GM10248 (cell line): ENCODE results near the gene GKN2.

Experiments
- CTCF ChIA-PET: fragments of 300-600 bp; sonication (Branson Sonifier 250); formaldehyde crosslinking; extraction: SDS; loops from one replicate; lab custom pipeline; 2021; ENCODE audit warnings: antibody characterized with exemption; lab: Yijun Ruan, JAX
- POLR2A ChIA-PET: fragments of 350-650 bp; sonication (Branson Sonifier 250); formaldehyde crosslinking; extraction: SDS; loops from one replicate; lab custom pipeline; 2020; ENCODE audit warnings: antibody characterized with exemption; lab: Yijun Ruan, JAX
- DNase-seq: peaks from one replicate; pipeline ENCODE4 v3.0.0; 2012; ENCODE audit errors: extremely low spot score
- TF ChIP-seq, protein P1 (sequence below): IDR thresholded peaks from 2 replicates; pipeline ENCODE4 v1.5.1; 2012; ENCODE audit warnings: mild to moderate bottlenecking, low read depth; ENCODE audit errors: extremely low read depth, missing control alignments, control extremely low read depth

The GKN2 gene

DNA sequence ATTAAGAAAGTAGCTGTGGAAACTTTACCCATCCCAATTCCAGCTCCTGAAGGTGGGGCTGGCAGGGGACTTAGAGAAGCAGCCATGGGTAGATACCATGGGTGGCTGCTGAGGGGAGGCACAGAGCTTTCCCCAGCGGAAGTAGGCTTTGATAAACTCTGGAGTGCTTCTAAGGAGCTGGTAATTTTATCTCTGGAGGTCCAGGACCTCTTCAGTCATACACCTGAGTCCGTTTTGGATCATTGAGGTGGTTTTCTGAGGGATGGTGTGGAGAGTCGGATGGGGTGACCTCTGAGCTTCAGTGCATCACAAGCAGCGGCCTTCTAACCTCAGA, 44.8 kb downstream of the GKN2 start:
- ChIA-PET CTCF (interaction anchor here (0.9 to 4.9 kb wide), 36 partner anchors 11 to 466 kb away, joined by 3 to 79 read pairs (median 5); partner anchors contain the start of genes APLF, ARHGAP25 and FBXO48), POLR2A (interaction anchor here (0.6 kb wide), 1 partner anchor 190 kb away, joined by 3 read pairs; no protein-coding TSS in a partner anchor)
- no peak for DNase-seq
- TF ChIP-seq, protein P1, sequence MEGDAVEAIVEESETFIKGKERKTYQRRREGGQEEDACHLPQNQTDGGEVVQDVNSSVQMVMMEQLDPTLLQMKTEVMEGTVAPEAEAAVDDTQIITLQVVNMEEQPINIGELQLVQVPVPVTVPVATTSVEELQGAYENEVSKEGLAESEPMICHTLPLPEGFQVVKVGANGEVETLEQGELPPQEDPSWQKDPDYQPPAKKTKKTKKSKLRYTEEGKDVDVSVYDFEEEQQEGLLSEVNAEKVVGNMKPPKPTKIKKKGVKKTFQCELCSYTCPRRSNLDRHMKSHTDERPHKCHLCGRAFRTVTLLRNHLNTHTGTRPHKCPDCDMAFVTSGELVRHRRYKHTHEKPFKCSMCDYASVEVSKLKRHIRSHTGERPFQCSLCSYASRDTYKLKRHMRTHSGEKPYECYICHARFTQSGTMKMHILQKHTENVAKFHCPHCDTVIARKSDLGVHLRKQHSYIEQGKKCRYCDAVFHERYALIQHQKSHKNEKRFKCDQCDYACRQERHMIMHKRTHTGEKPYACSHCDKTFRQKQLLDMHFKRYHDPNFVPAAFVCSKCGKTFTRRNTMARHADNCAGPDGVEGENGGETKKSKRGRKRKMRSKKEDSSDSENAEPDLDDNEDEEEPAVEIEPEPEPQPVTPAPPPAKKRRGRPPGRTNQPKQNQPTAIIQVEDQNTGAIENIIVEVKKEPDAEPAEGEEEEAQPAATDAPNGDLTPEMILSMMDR = no peak

DNA sequence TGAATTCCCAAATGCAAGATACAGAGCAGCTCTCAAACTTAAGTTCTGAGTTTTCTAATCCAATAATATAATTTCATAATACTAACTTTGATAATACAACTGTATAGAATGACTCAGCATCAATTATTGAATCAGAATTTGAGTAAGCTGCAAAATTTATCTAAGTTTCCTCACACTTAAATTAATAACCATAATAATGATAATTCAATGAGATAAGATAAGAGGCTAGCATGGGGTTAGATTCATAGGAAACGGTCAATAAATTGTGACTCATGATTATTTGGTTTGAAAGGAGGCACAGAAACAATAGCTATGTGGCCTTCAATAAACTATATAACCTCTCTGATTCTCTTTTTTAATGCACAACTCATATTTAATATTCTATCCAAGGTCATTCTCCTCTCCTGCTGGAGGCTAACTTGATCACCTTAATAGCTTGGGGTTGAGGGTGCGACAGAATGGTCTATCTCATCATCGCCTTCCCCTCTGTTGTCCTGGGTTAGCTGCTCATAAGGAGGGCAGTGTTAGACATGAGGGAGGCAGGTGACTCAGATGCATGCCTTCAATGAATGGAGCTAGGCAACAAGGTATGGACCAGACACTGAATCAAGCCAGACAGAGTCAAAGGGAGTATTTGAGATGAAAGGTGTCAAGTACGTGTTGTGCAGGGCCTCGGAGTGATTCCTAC, 45.3 kb downstream of the GKN2 start:
- CTCF ChIA-PET = interaction anchor here (0.7 to 4.9 kb wide), 37 partner anchors 10 to 466 kb away, joined by 3 to 79 read pairs (median 4); partner anchors contain the start of genes APLF, ARHGAP25 and FBXO48
- POLR2A ChIA-PET = no interaction called here
- DNase-seq = no peak
- TF ChIP-seq, protein P1 = no peak

DNA sequence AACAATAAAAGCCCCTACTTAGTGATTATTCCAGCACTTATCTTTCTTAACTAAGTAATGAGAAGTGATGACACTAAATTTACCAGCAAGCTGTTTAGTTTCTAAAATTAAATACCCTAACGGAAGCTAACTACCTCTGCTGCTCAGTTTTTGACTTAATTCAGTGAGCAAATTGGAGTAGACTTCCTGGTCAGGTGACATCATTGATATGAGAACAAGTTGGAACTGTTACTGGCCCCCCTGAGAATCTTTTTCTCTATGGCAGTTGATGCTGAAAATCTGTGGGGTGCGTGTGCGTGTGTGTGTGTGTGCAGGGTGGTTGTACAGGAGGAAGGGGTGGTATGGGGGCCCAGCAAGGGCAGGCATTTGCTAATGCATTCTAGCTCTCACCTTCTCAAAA, 46.0 kb downstream of the GKN2 start:
- ChIA-PET POLR2A (no interaction called here), CTCF (interaction anchor here (0.7 to 4.9 kb wide), 16 partner anchors 9 to 443 kb away, joined by 3 to 79 read pairs (median 4); no protein-coding TSS in a partner anchor)
- no peak for DNase-seq
- TF ChIP-seq, protein P1 = no peak

DNA sequence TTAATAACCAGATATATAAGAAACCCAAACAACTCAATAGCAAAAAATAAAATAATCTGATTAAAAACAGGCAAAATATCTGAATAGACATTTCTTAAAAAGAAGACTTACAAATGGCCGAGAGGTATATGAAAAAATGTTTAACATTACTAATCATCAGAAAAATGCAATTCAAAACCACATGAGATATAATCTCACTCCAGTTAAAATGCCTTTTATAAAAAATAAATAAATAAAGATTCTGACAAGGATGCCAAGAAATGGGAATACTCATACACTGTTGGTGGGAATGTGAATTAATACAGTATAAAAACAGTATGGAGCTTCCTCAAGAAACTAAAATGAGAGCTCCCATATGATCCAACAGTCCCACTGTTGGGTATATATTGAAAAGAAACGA, 47.6 kb downstream of the GKN2 start:
- TF ChIP-seq, protein P1 = no peak
- CTCF ChIA-PET = interaction anchor here (1.0 to 2.2 kb wide), 3 partner anchors 20 to 442 kb away, joined by 3 to 10 read pairs (median 3); no protein-coding TSS in a partner anchor
- POLR2A ChIA-PET = no interaction called here
- no peak for DNase-seq

DNA sequence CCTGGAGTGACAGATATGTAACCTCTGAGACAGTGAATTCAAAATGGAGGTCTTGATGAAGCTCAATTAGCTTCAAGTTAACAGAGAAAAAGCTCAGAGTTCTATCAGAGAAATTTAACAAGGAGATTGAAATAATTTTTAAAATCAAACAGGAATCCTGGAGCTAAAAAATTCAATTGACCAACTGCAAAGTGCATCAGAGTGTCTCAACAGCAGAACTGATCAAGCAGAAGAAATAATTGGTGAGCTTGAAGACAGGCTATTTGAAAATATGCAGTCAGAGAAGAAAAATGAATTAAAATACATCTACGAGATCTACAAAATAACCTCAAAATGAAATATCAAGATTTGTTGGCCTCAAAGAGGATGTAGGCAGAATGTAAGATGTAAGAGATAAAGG, 51.1 kb downstream of the GKN2 start:
- POLR2A ChIA-PET = no interaction called here
- TF ChIP-seq, protein P1 = no peak
- DNase-seq = no peak
- CTCF ChIA-PET = interaction anchor here (0.9 to 1.9 kb wide), 7 partner anchors 13 to 438 kb away, joined by 3 to 7 read pairs (median 3); no protein-coding TSS in a partner anchor

DNA sequence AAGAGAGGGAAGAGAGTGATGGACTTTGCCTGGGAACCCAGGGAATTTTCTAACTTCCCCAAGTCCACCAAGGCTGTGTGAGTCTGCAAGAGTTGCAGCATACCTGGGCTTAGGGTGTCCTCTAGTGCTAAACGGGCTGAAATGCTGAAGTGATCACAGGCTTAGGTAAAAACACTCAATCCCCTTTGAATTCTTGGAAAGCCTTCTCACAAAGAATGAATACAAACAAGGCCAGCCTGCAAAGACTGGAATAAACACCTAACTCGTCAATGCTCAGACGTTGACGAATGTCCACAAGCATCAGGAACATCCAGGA, 51.5 kb downstream of the GKN2 start:
- TF ChIP-seq, protein P1 = peak; percentile 16
- no peak for DNase-seq
- ChIA-PET POLR2A (no interaction called here), CTCF (interaction anchor here (0.9 to 1.9 kb wide), 5 partner anchors 14 to 438 kb away, joined by 3 to 7 read pairs (median 3); no protein-coding TSS in a partner anchor)
